Measurements from ENCODE around the gene SLC5A10.
"Not testable (repeated sequence)": the region's sequence is repeated elsewhere in the genome, so short reads cannot be mapped to it uniquely, and the experiment has no call there.

SLC5A10 gene

DNA sequence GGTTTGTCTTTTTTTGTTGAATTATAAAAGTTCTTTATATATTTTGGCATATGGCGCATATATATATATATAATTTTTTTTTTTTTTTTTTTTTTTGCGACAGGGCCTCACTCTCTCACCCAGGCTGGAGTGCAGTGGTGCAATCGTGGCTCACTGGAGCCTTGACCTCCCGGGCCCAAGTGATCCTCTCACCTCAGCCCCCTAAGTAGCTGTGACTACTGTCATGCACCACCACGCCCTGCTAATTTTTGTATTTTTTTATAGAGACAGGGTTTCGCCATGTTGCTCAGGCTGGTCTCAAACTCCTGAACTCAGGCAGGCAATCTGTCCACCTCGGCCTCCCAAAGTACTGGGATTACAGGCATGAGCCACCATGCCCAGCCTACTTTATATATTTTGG is 29.4 kb upstream of the SLC5A10 start:
- not testable (repeated sequence) for H3K9me3 ChIP-seq (replicated peaks; ENCODE audit: low read length); H3K4me3 ChIP-seq (ENCODE audit: low read length); H3K27me3 ChIP-seq (ENCODE audit: control insufficient read depth, insufficient read depth, low read length); H3K9ac ChIP-seq (ENCODE audit: low read depth, low read length); H3K4me2 ChIP-seq (ENCODE audit: low read length)
- Histone ChIP-seq H3K36me3 (ENCODE audit: insufficient read depth, low read length) (peaks cover 19% of the 10 kb centered on the region), H3K4me1 (ENCODE audit: control insufficient read depth, insufficient read depth, low read length) (peaks cover 25% of the 10 kb centered on the region)

- H3K4me3 ChIP-seq (ENCODE audit: low read length), result no peak overlapping the region
- H3K36me3 ChIP-seq (ENCODE audit: insufficient read depth, low read length), result peaks cover 22% of the 10 kb centered on the region
- H3K4me2 ChIP-seq (ENCODE audit: low read length), result no peak overlapping the region
- peaks cover 22% of the 10 kb centered on the region for H3K4me1 ChIP-seq (ENCODE audit: control insufficient read depth, insufficient read depth, low read length)
- H3K27me3 ChIP-seq (ENCODE audit: control insufficient read depth, insufficient read depth, low read length), result no peaks in the 10 kb centered on the region
- no peak overlapping the region for H3K9ac ChIP-seq (ENCODE audit: low read depth, low read length)
- H3K9me3 ChIP-seq (replicated peaks; ENCODE audit: low read length), result no peaks in the 10 kb centered on the region
These were observed 26.8 kb upstream of the SLC5A10 start for GRCh38 chr17:18925187-18925586.

DNA sequence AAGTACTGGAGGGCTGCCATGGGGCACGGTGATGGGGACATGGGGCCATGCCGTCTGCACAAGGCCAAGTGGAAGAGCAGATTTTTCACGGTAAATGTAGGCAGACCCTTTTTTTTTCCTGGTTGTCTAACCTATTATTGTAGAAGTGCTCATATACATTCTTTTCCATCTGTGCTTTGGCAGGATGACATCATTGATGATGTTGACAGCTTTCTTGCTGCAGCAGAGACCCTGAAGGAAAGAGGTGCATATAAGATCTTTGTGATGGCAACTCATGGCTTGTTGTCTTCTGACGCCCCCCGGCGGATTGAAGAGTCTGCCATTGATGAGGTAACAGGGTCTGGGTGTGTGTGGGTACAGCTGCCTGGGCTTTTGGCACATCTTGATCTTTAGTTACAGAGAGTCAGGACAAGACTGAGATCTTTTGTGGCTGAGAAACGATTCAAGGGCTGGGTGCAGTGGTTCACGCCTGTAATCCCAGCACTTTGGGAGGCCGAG is 23.3 kb upstream of the SLC5A10 start:
- Histone ChIP-seq H3K27me3 (ENCODE audit: control insufficient read depth, insufficient read depth, low read length) (no peaks in the 10 kb centered on the region), H3K36me3 (ENCODE audit: insufficient read depth, low read length) (peaks cover 34% of the 10 kb centered on the region), H3K9me3 (replicated peaks; ENCODE audit: low read length) (no peaks in the 10 kb centered on the region), H3K9ac (ENCODE audit: low read depth, low read length) (no peak overlapping the region), H3K4me1 (ENCODE audit: control insufficient read depth, insufficient read depth, low read length) (no peaks in the 10 kb centered on the region), H3K4me2 (ENCODE audit: low read length) (no peak overlapping the region), H3K4me3 (ENCODE audit: low read length) (no peak overlapping the region)

GRCh38 chr17:18932360-18933055 is 19.5 kb upstream of the SLC5A10 start:
- H3K4me3 ChIP-seq (ENCODE audit: low read length), result no peak overlapping the region
- H3K4me2 ChIP-seq (ENCODE audit: low read length), result no peak overlapping the region

GRCh38 chr17:18933102-18934058 is 18.6 kb upstream of the SLC5A10 start:
- Histone ChIP-seq H3K9me3 (replicated peaks; ENCODE audit: low read length) (no peaks in the 10 kb centered on the region), H3K4me3 (ENCODE audit: low read length) (no peak overlapping the region)

More at GRCh38 chr17:18932360-18933055, 19.5 kb upstream of the SLC5A10 start:
- no peaks in the 10 kb centered on the region for H3K9me3 ChIP-seq (replicated peaks; ENCODE audit: low read length)
- no peaks in the 10 kb centered on the region for H3K4me1 ChIP-seq (ENCODE audit: control insufficient read depth, insufficient read depth, low read length)
- peaks cover 12% of the 10 kb centered on the region for H3K27me3 ChIP-seq (ENCODE audit: control insufficient read depth, insufficient read depth, low read length)
- peaks cover 23% of the 10 kb centered on the region for H3K36me3 ChIP-seq (ENCODE audit: insufficient read depth, low read length)
- H3K9ac ChIP-seq (ENCODE audit: low read depth, low read length), result no peak overlapping the region

GRCh38 chr17:18937981-18938691 is 13.8 kb upstream of the SLC5A10 start:
- no peaks in the 10 kb centered on the region for H3K36me3 ChIP-seq (ENCODE audit: insufficient read depth, low read length)
- no peaks in the 10 kb centered on the region for H3K4me1 ChIP-seq (ENCODE audit: control insufficient read depth, insufficient read depth, low read length)
- H3K27me3 ChIP-seq (ENCODE audit: control insufficient read depth, insufficient read depth, low read length), result peaks cover 15% of the 10 kb centered on the region
- no peaks in the 10 kb centered on the region for H3K9me3 ChIP-seq (replicated peaks; ENCODE audit: low read length)
- no peak overlapping the region for H3K4me3 ChIP-seq (ENCODE audit: low read length)
- no peak overlapping the region for H3K9ac ChIP-seq (ENCODE audit: low read depth, low read length)
- no peak overlapping the region for H3K4me2 ChIP-seq (ENCODE audit: low read length)

More at GRCh38 chr17:18933102-18934058, 18.6 kb upstream of the SLC5A10 start:
- Histone ChIP-seq H3K9ac (ENCODE audit: low read depth, low read length) (no peak overlapping the region), H3K36me3 (ENCODE audit: insufficient read depth, low read length) (peaks cover 23% of the 10 kb centered on the region), H3K4me1 (ENCODE audit: control insufficient read depth, insufficient read depth, low read length) (no peaks in the 10 kb centered on the region), H3K27me3 (ENCODE audit: control insufficient read depth, insufficient read depth, low read length) (peaks cover 12% of the 10 kb centered on the region), H3K4me2 (ENCODE audit: low read length) (no peak overlapping the region)

DNA sequence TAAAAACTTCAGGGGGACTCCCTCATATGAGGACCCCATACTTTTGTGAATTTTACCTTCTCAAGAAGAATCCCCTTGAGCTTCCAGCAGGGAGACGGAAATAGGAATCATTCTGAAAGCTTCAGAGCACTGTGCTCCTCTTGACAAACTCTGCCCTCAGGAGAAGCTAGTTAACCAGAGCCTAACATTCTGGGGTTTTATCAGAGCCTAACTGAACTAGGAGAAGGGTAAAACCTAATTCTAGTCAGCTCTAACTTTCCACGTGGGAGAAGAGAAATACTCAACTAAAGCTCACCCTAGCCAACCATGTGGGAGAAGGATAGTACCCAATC is 13.3 kb upstream of the SLC5A10 start:
- Histone ChIP-seq H3K4me2 (ENCODE audit: low read length) (no peak overlapping the region), H3K4me3 (ENCODE audit: low read length) (no peak overlapping the region), H3K27me3 (ENCODE audit: control insufficient read depth, insufficient read depth, low read length) (peaks cover 16% of the 10 kb centered on the region), H3K36me3 (ENCODE audit: insufficient read depth, low read length) (no peaks in the 10 kb centered on the region), H3K9me3 (replicated peaks; ENCODE audit: low read length) (no peaks in the 10 kb centered on the region), H3K4me1 (ENCODE audit: control insufficient read depth, insufficient read depth, low read length) (no peaks in the 10 kb centered on the region), H3K9ac (ENCODE audit: low read depth, low read length) (no peak overlapping the region)

DNA sequence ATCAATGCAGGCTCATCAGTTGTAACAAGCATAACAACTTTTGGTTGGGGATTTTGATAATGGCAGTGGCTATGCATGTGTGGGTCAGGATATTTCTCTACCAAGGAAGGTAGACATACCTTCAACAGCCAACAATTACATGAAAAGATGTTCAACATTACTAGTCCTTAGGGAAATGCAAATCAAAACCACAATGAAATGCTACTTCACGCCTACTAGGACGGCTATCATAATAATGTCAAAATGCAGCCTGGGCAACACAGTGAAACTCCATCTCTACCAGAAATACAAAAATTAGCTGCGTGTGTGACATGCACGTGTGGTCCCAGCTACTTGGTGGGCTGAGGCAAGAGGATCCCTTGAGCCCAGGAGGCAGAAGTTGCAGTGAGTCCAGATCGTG is 7.3 kb upstream of the SLC5A10 start:
- Histone ChIP-seq H3K36me3 (ENCODE audit: insufficient read depth, low read length) (no peaks in the 10 kb centered on the region), H3K4me2 (ENCODE audit: low read length) (no peak overlapping the region), H3K9ac (ENCODE audit: low read depth, low read length) (no peak overlapping the region), H3K4me1 (ENCODE audit: control insufficient read depth, insufficient read depth, low read length) (no peaks in the 10 kb centered on the region), H3K4me3 (ENCODE audit: low read length) (no peak overlapping the region), H3K27me3 (ENCODE audit: control insufficient read depth, insufficient read depth, low read length) (peaks cover 46% of the 10 kb centered on the region), H3K9me3 (replicated peaks; ENCODE audit: low read length) (no peaks in the 10 kb centered on the region)

DNA sequence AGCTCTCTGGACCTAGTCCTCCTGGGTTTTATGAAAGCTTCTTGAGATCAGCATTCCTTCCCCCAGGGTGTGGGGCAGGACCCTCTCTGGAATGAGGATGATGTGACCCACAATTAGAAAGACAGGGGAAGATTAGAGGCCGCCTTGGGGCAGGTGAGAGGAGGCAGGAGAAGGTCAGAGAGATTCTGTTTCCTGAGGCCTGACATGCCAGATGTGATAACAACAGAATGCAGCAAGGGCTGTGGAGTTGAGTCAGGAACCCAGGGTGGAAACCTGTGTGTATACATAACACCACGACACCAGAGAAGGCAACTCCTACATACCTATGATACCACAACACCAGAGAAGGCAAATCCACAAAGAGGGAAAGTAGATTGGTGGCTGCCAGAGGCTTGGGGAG is 5.4 kb upstream of the SLC5A10 start:
- no peak overlapping the region for H3K4me3 ChIP-seq (ENCODE audit: low read length)
- H3K9ac ChIP-seq (ENCODE audit: low read depth, low read length), result no peak overlapping the region
- no peaks in the 10 kb centered on the region for H3K9me3 ChIP-seq (replicated peaks; ENCODE audit: low read length)
- no peaks in the 10 kb centered on the region for H3K36me3 ChIP-seq (ENCODE audit: insufficient read depth, low read length)
- no peak overlapping the region for H3K4me2 ChIP-seq (ENCODE audit: low read length)
- H3K4me1 ChIP-seq (ENCODE audit: control insufficient read depth, insufficient read depth, low read length), result no peaks in the 10 kb centered on the region
- H3K27me3 ChIP-seq (ENCODE audit: control insufficient read depth, insufficient read depth, low read length), result peaks cover 65% of the 10 kb centered on the region

GRCh38 chr17:18947866-18948265 is 4.1 kb upstream of the SLC5A10 start:
- Histone ChIP-seq H3K4me3 (ENCODE audit: low read length) (no peak overlapping the region), H3K36me3 (ENCODE audit: insufficient read depth, low read length) (no peaks in the 10 kb centered on the region), H3K9ac (ENCODE audit: low read depth, low read length) (no peak overlapping the region), H3K4me1 (ENCODE audit: control insufficient read depth, insufficient read depth, low read length) (no peaks in the 10 kb centered on the region), H3K27me3 (ENCODE audit: control insufficient read depth, insufficient read depth, low read length) (peaks cover 74% of the 10 kb centered on the region), H3K4me2 (ENCODE audit: low read length) (no peak overlapping the region), H3K9me3 (replicated peaks; ENCODE audit: low read length) (no peaks in the 10 kb centered on the region)

DNA sequence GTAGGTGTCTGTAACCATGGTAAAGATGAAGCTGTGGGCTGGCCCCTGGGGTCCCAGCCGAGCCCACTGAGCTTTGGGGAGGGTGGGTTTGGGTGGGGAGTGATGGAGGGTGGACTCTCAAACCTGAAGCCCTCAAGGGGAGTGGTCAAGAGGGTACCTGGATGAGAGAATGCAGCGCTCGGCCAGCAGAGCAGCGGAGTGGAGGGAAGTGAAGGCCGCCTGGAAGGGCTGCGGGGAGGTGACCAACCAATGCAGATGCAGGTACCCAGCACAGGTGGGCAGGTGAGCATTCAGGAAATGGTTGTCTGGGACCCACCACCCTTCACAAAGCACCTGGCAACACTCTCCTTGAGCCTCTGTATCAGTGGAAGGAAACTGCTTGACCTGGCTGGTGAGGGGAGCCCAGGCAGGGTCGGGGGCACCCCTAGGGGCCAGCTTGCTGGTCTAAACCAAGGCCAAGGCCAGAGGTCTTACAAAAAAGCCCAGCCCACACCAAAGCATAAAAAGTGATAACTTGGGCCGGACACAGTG is 3.4 kb upstream of the SLC5A10 start:
- no peaks in the 10 kb centered on the region for H3K4me1 ChIP-seq (ENCODE audit: control insufficient read depth, insufficient read depth, low read length)

More for the DNA sequence above, 3.4 kb upstream of the SLC5A10 start:
- no peaks in the 10 kb centered on the region for H3K9me3 ChIP-seq (replicated peaks; ENCODE audit: low read length)
- peaks cover 71% of the 10 kb centered on the region for H3K27me3 ChIP-seq (ENCODE audit: control insufficient read depth, insufficient read depth, low read length)
- no peaks in the 10 kb centered on the region for H3K36me3 ChIP-seq (ENCODE audit: insufficient read depth, low read length)
- H3K4me2 ChIP-seq (ENCODE audit: low read length), result no peak overlapping the region
- no peak overlapping the region for H3K4me3 ChIP-seq (ENCODE audit: low read length)
- H3K9ac ChIP-seq (ENCODE audit: low read depth, low read length), result no peak overlapping the region

Measured in skeletal muscle satellite cell (primary cell).